Dedifferentiated amniotic fluid mesenchymal stem cell (primary cell): Measurements from ENCODE around the gene TENM4.
"Not testable (repeated sequence)": the region's sequence is repeated elsewhere in the genome, so short reads cannot be mapped to it uniquely, and the experiment has no call there.

Source experiments
- DNase-seq: peaks from one replicate; pipeline ENCODE4 v3.0.0-alpha.2; 2016; ENCODE audit errors: extremely low spot score

The TENM4 gene

GRCh38 chr11:78902771-78903507, 537.9 kb downstream of the TENM4 start:
- no peak for DNase-seq

DNA sequence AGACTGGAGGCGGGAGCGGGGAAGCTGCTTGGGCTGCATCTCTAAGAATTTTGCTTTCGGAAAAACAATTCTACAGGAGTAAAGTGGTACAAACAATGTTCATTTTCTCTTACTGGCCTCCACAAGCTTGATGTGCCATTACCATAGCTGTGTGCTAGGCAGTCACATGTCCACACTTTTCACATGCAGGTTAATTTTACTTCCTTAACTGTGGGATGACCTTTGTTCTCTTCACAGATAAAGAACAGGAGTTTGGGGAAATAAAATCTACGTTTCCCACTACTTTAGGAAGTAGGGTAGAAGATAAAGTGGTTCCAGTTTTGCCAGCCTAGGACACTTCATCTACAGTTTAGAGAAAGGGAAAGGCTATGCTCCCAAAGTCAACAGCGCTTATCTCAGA, 539.0 kb downstream of the TENM4 start:
- no peak for DNase-seq

DNA sequence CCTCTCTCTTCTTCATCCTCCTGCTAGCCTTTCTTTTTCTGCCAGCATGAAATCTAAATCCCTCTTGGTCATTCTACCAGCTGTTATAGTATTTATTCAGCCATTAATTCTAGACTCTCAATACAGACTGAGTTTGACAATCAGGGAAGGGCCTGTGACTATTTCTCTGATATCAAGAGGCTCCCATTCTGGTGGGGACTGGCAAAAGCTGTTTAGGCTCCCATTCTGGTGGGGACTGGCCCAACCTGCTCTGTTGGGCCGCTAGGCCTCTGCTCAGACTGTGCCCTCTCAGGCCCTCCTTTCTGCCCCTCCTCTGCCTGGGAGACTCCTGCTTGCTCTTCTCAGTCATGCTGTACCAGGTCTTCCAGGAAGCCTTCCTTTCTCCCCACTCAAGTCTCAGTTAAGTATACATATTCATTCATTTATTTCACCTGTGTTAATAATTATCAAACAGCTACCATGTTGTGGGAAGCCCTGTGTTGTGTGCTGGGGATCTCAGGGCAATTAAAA, 542.5 kb downstream of the TENM4 start:
- DNase-seq = no peak

- DNase-seq = no peak
Measured at GRCh38 chr11:78893996-78894395, 546.8 kb downstream of the TENM4 start.

GRCh38 chr11:78889698-78890097, 551.1 kb downstream of the TENM4 start:
- no peak for DNase-seq

DNA sequence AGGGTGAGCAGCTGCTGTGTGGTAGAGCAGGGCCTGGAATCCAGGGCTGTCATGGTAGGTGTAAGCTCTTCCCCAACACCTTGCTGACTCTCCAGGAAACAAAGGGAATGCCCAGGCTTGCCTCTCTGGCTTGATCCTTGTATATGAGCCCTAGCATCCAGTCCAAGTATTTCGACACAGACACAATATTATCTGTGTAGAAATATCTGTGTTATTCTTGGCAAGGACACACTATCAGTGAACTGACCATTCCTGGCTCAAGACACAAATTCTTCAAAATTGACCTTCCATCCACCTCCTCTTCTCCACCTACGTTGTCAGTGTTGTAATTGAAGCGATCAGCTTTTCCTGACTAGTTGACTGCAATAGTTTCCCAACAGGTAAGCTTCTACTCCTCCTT, 554.2 kb downstream of the TENM4 start:
- DNase-seq = no peak

- DNase-seq = no peak
Measured at GRCh38 chr11:78884761-78885160, 556.1 kb downstream of the TENM4 start.

- no peak for DNase-seq
Measured at GRCh38 chr11:78883506-78883905, 557.3 kb downstream of the TENM4 start.

- DNase-seq = not testable (repeated sequence)
Measured at GRCh38 chr11:78879094-78879980, 561.5 kb downstream of the TENM4 start.

GRCh38 chr11:78878631-78879030, 562.2 kb downstream of the TENM4 start:
- peak; percentile 39 for DNase-seq

GRCh38 chr11:78876676-78877075, 564.2 kb downstream of the TENM4 start:
- DNase-seq = no peak

DNA sequence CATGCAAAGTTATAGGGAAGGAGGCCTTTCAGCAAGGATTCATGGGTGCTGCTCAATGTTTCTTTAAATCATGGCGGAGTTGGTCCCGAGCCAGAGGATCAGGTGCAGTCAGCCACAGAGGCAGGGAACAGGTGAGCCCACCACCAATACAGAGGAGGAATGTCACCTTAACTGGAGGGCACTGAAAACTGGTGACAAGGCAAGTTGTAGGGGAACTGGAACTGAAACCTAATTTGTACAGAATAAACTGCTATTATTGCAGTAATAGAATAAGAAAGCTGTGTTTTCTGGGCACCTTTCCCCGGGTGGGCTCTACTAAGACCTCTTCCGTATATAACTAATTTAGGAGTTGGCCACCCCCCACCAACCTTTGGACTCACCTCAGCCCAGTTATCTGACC, 570.2 kb downstream of the TENM4 start:
- no peak for DNase-seq

DNA sequence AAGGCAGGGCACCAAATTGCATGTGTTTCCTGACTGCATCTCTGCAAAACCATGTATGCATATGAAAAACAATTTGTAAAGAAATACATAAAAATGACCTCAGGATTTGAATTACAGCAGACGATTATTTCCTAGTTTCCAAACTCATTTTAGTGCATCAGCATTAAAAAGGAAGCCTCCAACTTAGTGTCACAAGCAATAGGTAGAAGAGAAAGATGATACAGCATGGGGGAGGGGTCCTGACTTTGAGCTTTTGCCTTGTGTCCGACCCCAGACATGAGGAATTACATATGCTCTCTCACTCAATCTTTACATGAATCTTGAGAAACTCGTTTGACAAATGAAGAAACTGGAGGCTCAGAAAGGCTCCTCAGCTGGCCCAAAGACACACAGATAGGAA, 571.5 kb downstream of the TENM4 start:
- no peak for DNase-seq

DNA sequence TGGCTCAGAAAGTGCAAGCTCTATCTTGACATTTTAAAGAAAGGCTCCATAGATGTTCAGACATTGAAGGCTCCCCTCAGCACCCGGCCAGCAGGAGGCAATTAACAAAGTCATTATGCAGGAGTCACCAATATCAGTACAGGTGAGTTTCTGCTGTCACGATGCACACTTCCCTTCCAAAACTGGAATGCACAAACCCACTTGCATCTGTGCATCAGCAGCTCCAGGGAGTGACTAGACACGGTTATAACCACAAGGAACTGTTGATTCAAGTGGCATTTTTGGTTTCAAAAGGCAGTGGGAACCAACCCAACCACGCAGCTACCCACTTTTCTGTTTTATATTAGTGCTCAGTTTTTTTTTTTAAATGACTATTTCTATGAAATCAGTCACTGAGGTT, 572.3 kb downstream of the TENM4 start:
- no peak for DNase-seq

- DNase-seq = no peak
Measured at GRCh38 chr11:78860720-78861422, 580.0 kb downstream of the TENM4 start.

DNA sequence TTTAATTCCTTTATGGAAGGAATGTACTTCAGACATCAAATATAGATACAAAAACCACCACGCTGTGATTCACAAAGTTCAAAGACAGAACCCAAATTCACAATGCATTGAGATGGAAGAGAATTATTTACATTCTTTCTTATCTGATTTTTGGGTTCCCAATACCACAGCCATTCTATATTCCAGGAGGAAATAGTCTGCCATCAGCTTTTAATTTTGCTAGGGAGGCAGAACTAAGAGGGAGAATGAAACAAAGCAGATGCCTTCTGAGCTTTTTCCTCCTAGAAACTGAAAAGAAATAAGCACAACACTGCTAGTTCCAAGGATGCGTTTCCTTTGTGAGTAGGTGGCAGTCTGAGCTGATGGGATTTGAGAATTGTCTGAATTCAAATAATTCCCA, 583.1 kb downstream of the TENM4 start:
- DNase-seq = no peak

- no peak for DNase-seq
Measured at GRCh38 chr11:78856211-78856610, 584.6 kb downstream of the TENM4 start.

DNA sequence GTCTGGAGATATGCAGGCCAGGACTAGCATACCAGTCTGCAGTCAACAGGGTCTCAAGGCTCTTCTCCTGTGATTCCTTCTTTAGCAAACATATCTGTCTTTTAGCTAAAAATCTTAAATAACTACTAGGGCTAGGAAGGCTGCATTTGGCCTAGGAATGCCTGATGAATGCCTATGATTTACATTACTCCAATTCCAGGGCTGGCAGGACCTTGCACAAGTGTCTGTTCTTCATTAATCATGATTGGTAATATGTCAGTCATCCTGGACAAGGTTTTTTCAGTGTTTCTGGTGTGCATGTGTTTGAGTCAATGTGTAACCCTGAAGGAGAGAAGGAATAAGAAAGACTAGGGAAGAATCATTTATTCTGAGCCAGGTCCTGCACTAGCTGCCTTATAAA, 585.7 kb downstream of the TENM4 start:
- DNase-seq = no peak

GRCh38 chr11:78853521-78853920, 587.3 kb downstream of the TENM4 start:
- DNase-seq = no peak

- DNase-seq = no peak
Measured at GRCh38 chr11:78851878-78852586, 588.8 kb downstream of the TENM4 start.

DNA sequence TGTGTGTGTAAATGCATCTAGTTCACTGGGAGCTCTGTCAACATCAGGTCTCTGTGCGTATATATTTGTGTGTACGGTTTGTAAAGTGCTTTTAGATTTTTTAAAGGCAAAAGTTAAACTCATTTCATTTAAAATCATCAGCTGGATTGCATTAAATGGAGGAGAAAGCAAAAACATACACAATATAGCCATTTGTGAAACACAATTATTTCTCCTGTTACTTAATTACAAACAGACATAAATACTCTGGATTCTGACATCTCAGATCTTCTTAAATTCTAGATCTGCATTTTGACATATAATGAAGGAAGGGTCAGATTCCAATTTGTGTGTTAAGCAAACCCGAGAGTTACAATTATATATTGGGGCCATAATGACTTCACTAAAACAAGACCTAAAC, 590.8 kb downstream of the TENM4 start:
- DNase-seq = no peak

- no peak for DNase-seq
Measured at GRCh38 chr11:78846269-78846668, 594.6 kb downstream of the TENM4 start.
